ENCODE data around the gene XRCC4.
"Not testable (repeated sequence)": the region's sequence is repeated elsewhere in the genome, so short reads cannot be mapped to it uniquely, and the experiment has no call there.

The XRCC4 gene

GRCh38 chr5:83353231-83353630, 275.9 kb downstream of the XRCC4 start:
- no peak for DNase-seq (ENCODE audit: low spot score)

- DNase-seq (ENCODE audit: low spot score), result no peak
Observed at GRCh38 chr5:83353774-83354173, 276.4 kb downstream of the XRCC4 start.

GRCh38 chr5:83354958-83355357, 277.6 kb downstream of the XRCC4 start:
- no peak for DNase-seq (ENCODE audit: low spot score)

- not testable (repeated sequence) for DNase-seq (ENCODE audit: low spot score)
Observed at GRCh38 chr5:83355482-83356014, 278.2 kb downstream of the XRCC4 start.

- DNase-seq (ENCODE audit: low spot score), result no peak
Observed at GRCh38 chr5:83357621-83358231, 280.4 kb downstream of the XRCC4 start.

GRCh38 chr5:83360573-83360972, 283.2 kb downstream of the XRCC4 start:
- peak; percentile 4 for DNase-seq (ENCODE audit: low spot score)

GRCh38 chr5:83362526-83362925, 285.2 kb downstream of the XRCC4 start:
- DNase-seq (ENCODE audit: low spot score), result no peak

DNA sequence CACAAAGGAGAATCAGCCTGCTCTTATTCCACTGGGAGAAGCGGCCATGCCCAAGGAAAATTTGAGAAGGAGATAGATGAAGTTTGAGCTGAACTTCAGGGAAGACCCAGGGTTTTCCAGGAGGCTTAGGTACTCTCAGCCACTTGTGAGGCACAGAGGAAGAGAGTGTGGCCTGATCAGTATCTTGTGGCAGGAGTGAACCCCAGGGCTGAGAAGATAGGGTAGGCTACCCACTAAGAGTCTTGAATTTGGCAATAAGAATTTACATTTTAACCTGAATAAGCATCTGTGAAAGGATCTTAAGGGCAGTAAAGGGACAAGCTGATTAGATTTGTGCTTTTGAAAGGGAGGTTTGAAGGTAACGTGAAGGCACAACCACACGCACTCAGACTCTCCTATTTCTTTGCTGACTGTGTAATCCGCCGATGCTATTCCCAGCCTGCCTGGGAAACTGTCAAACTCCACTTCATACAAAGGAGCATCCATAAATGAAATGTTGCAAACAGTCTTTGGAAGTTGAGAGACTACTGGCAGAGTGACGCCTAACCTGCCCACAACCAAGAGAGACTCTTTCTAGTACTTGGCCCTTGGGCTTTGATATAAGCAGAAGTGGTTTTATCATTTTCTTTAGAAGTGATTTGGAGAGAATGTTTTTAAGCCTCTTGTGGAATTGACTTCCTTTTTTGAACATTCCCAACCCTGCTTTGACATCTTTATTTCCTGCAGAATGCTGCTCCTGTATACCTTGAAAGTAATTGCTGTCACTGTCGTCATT, 286.0 kb downstream of the XRCC4 start:
- DNase-seq (ENCODE audit: low spot score), result no peak

DNA sequence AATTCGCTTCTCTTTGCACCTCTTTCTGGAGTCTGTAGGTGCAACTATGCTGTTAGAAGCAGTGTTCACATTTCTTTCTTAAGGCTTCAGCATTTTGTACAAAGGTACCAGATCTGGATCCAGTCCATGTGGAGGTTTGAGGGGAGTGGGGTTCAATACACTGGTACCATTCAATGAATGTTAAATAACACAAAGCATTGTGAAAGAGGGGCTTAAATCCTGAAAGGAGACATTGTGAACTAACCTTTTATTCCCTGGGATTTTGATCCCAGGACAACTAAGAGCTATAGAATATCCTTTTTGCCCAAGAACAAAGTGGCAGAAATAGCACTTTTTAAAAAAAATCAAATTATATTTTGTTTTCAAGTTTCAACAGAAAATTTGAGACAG, 286.5 kb downstream of the XRCC4 start:
- DNase-seq (ENCODE audit: low spot score), result no peak

- DNase-seq (ENCODE audit: low spot score), result no peak
Observed at GRCh38 chr5:83364312-83365299, 287.3 kb downstream of the XRCC4 start.

DNA sequence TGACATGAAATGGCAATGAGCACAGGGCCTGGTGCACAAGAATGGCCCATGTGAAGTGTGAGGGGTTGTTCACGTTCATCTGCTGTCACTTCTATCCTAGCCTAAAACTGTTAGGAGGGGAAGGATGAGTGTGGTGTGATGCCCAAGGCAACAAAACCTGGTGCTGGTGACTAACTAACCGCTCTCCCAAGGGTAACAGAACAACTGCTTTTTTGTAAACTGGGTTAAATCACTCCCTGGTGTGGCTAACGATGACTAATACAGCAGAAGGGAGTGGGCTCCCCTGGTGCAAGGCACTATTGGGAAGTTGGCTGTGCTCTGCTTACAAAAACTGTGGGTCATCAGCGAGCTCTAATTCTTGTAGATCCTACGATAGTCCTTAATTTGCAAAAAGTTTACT, 291.0 kb downstream of the XRCC4 start:
- DNase-seq (ENCODE audit: low spot score), result no peak

- no peak for DNase-seq (ENCODE audit: low spot score)
Observed at GRCh38 chr5:83368835-83369234, 291.5 kb downstream of the XRCC4 start.

DNA sequence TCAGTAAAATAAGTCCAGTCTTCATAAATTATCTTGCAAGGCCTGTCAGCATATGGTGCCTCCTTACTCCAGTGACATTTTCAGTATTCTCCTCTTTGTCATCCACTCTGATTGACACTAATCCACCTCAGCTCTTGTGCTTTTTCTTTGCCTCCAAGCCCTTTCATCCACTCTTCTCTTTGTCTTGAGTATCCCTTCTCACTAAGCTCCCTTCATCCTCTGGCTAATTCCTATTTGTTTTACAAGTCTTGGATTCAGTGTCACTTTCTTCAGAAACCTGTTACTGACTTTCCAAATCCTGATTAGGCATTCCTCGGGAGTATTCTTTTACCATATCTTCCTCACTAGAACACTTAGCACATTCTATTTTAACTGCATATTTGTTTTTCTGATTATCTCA, 293.6 kb downstream of the XRCC4 start:
- DNase-seq (ENCODE audit: low spot score), result no peak

GRCh38 chr5:83371726-83372125, 294.4 kb downstream of the XRCC4 start:
- no peak for DNase-seq (ENCODE audit: low spot score)

DNA sequence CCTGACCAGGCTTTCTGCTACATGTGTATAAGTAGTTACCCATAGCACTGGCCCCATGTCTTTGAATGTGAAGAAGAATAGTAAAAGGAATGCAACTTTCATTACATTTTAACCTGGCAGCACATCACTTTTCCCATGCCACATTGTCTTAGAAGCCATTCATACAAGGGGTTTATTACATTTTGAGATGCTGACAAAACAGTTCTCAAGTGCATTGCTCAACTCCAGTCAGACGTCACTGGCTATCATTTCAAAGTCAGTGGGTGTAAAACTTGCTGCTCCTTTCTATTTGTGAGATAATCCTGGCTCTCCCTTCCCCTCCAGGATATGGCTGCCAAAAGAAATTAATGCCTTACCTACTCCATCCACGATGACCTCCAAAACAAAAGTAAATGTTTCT, 297.2 kb downstream of the XRCC4 start:
- DNase-seq (ENCODE audit: low spot score), result no peak

- DNase-seq (ENCODE audit: low spot score), result no peak
Observed at GRCh38 chr5:83375049-83375745, 297.9 kb downstream of the XRCC4 start.

GRCh38 chr5:83376461-83376860, 299.1 kb downstream of the XRCC4 start:
- DNase-seq (ENCODE audit: low spot score), result no peak

GRCh38 chr5:83377131-83377865, 300.0 kb downstream of the XRCC4 start:
- no peak for DNase-seq (ENCODE audit: low spot score)

DNA sequence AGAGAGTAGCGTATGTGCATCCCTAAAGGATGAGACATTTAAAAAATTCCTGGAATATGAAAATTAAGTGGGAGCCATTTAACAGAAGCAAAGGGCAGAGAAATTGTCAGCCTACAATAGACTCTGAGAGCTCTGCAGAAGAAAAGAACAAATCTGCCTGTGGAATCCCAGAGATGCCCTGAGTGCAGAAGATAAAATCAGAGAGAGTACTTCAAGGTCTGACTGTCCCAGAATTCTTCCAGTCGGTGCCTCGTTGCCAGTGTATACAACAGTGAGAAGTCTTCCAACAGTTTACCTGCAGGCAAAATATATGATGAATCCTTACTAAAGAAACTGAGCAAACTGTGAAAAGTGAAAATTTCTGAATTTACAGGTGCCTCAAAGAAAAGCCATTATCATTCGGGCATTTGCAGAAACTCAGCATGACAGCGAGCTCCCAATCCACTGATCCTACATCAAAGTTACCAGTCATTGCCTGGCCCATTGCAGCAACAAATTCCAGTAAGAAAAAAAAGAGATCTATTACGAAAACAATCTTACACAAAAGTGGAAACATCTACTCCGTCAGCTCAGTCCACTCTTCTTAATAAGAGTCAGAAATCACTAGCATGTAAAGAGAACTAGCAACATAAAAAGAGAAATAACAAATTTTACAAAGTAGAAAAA, 301.4 kb downstream of the XRCC4 start:
- no peak for DNase-seq (ENCODE audit: low spot score)

- no peak for DNase-seq (ENCODE audit: low spot score)
Observed at GRCh38 chr5:83385812-83386211, 308.5 kb downstream of the XRCC4 start.

Measured in NAMALWA (cell line).